HuH-7.5 (cell line): Measurements from ENCODE around the gene SLC47A2.

Source experiments
- DNase-seq: peaks from one replicate; pipeline ENCODE4 v3.0.0; 2011; ENCODE audit warnings: low spot score

The SLC47A2 gene

GRCh38 chr17:19645734-19646201, 70.6 kb downstream of the SLC47A2 start:
- DNase-seq: no peak

GRCh38 chr17:19644493-19645210, 71.7 kb downstream of the SLC47A2 start:
- no peak for DNase-seq

GRCh38 chr17:19642373-19642893, 74.0 kb downstream of the SLC47A2 start:
- no peak for DNase-seq

- DNase-seq: no peak
Measured at GRCh38 chr17:19641687-19642372, 74.6 kb downstream of the SLC47A2 start.

GRCh38 chr17:19631905-19632304, 84.5 kb downstream of the SLC47A2 start:
- DNase-seq: no peak

- no peak for DNase-seq
Measured at GRCh38 chr17:19630661-19631060, 85.7 kb downstream of the SLC47A2 start.

- DNase-seq: no peak
Measured at GRCh38 chr17:19630035-19630434, 86.3 kb downstream of the SLC47A2 start.

GRCh38 chr17:19629449-19629848, 86.9 kb downstream of the SLC47A2 start:
- no peak for DNase-seq
